ENCODE data around the gene TWNK. TPM values are rescaled to one million over a fixed set of nuclear protein-coding genes. Genes with fewer than 3 reads are reported as not detected.

TWNK gene
- 5.1 and 5.8 TPM in 2 replicates for total RNA-seq
- polyA plus RNA-seq (2012) = 8.4 TPM

DNA sequence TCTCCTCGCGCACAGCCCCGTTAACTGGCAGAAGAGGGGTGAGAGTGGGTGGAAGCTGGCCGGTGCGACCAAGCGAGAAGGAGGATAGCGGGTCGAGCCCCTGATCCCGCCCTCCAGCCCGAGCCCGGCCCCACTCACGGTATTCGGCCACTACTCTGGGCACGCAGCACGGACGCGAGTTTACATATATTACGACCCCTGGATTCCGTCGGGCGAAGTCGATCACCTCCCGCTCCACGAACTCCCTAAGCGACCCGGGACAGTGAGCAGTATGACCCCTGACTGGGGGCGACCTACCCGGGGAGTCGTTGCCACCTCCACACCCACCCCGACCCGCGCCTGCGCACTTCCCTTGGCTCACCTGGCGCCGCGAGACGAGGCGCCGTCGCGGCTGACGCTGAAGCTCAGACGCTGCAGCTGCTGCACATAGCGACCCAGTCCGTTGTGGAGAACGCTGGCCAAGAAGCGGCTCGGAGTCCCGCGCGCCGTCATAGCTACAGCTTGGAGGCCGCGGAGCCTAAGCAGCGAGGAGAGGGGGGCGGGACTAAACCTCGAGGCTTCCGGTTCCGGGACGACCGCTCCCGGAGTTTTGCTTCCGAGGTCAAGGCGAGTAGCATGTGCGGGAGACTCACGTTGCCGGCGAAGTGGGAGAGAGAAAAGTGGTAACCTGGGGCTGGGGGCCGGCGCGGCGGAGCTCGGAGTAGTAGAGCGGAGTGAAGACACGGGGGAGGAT lies at the start of gene TWNK, which contains the start of gene MRPL43:
TWNK (plus strand) TSS at position 592 of the 733 bp plus-strand sequence. CDS start 668 bp downstream, outside the sequence.
MRPL43 (minus strand) TSS at position 546 of the 733 bp plus-strand sequence; CDS start at position 492, 54 bp downstream.
- DNase-seq (ENCODE audit: low read depth) = peak; percentile 85

GRCh38 chr10:100939763-100940344 lies 47.5 kb upstream of the TWNK start:
- no peak for DNase-seq (ENCODE audit: low read depth)

DNA sequence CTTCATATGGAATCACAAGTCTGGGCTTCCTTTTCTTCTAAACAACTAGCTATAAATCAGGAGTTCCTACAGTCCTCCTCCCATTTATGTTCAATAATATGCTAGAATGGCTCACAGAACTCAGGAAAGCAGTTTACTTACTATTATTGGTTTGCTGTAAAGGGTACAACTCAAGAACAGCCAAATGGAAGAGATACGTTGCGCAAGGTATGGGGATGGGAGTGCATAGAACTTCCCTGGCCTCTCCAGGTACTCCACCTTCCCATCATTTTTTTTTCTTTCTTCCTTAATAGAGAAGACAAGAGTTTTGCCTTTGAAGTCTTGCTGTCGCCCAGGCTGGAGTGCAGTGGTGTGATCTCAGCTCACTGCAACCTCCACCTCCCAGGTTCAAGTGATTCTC lies 45.1 kb upstream of the TWNK start:
- no peak for DNase-seq (ENCODE audit: low read depth)

DNA sequence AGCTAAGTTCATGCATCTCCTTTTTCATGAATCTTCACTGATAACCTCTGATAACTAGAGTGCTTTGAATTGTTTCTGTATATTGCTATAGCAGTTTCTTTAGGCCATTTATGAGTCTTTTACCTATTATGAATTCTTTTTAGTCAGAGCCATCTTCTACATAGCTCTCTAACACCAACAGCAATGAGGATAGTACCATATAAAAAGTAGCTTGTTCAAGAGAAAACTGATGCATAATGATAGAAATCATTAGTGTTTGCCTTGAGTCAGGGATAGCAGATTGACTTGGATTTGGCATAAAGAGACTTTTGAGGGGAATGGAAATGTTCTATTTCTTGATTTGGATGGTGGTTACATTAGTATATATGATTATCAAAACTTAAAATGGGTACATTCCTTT lies 43.8 kb upstream of the TWNK start:
- DNase-seq (ENCODE audit: low read depth) = no peak

- no peak for DNase-seq (ENCODE audit: low read depth)
These were observed 41.6 kb upstream of the TWNK start for GRCh38 chr10:100945754-100946153.

DNA sequence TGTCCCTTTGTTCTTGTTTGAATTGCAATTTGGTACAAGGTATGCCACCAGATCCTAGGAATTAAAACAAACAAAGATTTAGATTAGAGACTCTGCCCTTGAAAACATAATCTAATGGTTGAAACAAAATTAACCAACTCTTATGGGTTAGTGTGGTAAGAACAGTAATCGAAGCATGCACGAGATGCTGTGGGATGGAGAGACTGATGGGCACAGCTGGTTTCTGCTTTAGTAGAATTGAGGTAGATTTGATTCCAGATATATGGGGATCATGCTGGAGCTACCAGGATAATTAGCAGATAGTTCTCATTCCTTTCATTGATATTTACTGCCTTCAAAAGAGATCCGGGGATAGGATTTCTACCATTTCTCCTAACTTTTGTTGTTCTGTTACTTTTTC lies 38.4 kb upstream of the TWNK start:
- peak; percentile 67 for DNase-seq (ENCODE audit: low read depth)

- no peak for DNase-seq (ENCODE audit: low read depth)
These were observed 27.1 kb upstream of the TWNK start for GRCh38 chr10:100960251-100960650.

DNA sequence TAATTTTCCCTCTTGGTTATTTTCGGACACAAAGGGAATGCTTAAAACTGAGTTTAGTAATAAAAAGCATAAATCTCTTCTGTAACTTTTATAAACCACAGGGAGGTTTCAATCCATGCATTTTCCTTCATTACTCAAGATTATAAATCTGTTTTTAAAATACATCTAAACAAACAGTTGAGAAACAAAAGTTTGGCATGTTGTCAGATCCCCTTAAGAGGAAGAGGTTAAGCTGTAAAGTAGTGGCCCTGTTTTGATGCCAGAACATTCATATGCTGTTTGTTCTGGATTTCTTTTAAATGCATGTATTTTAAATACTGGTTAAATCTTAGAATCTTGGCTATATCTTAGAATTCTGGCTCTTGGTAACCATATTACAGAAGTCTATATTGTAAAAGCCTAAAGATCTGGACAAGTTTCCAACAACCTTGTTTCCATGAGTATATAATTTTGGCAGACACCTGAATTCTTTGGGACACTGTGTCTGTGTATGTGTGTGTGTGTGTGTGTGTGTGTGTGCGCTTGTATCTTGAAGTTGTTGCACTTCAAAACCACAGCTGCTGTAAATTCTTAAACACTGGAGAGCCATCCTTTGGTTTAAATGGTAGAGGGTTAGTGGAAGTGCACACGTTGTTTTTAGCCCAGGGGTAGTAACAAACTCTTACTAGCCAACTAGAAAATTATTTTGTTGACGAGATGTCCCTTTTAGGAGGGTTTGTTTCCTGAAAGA lies 24.8 kb upstream of the TWNK start:
- no peak for DNase-seq (ENCODE audit: low read depth)

DNA sequence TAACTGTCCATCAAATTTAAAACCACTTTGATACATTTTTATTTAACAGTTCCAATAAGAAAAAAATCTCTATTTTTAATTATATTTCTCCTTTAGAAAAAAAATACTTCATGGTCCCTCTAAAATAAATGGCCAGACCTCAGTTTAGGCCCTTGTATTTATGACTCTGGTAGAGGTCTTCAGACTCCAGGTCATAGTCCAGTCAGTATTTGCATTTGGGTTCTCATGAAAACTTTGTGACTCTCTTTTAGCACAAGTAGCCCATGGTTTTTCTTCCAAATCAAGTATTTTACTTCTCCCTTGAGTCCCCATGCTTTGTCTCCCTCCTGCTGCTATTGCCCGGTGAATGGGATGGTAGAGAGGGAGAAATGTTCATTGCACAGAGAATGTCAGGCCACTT lies 23.5 kb upstream of the TWNK start:
- no peak for DNase-seq (ENCODE audit: low read depth)

- no peak for DNase-seq (ENCODE audit: low read depth)
These were observed 21.5 kb upstream of the TWNK start for GRCh38 chr10:100965820-100966219.

DNA sequence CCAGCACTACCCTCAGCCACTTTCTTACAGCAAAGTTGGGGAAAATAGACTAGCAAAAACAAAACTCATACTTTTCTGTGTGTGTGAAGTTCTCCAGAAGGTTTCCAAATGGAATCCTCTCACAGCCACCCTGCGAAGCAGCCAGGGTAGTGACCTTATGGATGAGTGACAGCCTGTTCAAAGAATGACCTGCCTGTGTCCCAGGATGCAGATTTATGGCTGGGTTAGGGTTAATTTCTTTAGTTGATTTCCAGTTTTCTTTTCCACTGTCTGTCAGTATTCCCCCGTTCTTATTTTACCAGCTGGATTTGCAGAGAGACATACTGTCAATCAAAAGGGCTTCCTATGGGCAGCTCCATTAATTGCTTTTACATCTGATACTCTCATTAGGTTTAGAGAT lies 20.5 kb upstream of the TWNK start:
- DNase-seq (ENCODE audit: low read depth) = no peak

DNA sequence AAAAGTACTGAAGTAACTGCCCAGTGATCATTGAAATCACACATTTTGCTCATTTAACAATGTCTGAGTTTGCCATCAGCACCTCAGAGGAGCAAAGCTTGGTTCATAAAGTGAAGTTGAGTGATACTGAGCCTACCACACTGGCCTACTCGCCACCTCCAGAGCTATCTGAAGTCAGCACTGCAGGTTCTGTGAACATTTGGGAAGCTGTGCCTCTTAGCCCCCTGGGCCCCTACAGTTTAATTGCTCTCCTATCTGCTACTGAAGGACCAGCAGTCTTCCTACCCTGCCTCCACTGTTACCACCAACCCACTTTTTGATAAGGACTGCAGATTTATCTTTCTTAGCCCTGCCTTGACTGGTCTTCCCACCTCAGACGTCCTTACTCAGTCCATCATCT lies 20.0 kb upstream of the TWNK start:
- DNase-seq (ENCODE audit: low read depth) = no peak

DNA sequence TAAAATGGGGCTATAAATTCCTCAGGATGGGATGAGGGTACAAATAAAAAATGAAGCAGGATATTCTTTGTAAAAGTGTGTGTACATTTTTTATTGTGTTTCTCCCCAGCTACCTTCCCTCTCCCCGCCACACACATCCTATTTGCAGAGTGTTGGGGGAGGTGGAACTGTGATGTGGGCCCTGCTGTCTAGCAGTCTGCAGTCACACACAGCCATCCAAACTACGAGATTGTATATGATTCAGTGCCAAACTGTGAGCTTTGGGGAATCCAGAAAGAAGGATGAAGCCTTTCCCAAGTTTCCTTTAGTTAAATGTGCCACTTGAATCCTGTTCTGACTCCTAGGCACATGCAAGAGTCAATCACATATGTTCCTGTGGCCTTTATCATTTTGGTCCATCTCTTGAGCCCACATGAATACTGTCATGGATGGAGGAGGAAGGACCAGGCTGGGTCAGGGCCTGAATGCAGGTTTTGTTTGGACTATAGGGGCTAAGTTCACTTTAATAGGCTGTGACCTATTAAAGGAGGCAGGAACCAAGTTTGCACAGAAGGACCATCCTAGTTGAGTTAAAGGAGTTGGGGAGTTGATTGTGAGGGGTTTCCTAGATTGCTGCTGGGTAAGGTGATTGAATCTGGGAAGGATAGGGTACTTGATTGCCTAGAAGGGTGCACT lies 19.1 kb upstream of the TWNK start:
- DNase-seq (ENCODE audit: low read depth) = no peak

DNA sequence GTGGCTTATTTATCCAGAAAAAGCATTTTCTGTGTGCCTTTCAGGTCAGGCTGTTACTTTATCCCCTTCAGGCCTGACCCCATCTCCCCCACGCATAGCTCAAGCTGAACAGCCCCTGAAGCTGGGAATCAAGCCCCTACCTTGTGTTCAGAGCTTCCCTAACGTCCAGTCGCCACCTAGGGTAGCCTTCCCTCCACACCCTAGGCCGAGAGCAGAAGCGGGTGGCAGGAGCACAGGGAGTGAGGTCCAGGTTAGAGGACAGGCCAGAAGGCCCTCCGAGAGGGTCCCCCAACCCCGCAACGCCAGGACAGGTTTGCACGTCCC lies 18.5 kb upstream of the TWNK start:
- DNase-seq (ENCODE audit: low read depth) = no peak

- DNase-seq (ENCODE audit: low read depth) = peak; percentile 38
These were observed 17.9 kb upstream of the TWNK start, which contains the start of gene SEMA4G for GRCh38 chr10:100969187-100970075. TSS of gene SEMA4G (plus strand) at chr10:100969504. CDS start at chr10:100972913, 3,409 bp downstream.

DNA sequence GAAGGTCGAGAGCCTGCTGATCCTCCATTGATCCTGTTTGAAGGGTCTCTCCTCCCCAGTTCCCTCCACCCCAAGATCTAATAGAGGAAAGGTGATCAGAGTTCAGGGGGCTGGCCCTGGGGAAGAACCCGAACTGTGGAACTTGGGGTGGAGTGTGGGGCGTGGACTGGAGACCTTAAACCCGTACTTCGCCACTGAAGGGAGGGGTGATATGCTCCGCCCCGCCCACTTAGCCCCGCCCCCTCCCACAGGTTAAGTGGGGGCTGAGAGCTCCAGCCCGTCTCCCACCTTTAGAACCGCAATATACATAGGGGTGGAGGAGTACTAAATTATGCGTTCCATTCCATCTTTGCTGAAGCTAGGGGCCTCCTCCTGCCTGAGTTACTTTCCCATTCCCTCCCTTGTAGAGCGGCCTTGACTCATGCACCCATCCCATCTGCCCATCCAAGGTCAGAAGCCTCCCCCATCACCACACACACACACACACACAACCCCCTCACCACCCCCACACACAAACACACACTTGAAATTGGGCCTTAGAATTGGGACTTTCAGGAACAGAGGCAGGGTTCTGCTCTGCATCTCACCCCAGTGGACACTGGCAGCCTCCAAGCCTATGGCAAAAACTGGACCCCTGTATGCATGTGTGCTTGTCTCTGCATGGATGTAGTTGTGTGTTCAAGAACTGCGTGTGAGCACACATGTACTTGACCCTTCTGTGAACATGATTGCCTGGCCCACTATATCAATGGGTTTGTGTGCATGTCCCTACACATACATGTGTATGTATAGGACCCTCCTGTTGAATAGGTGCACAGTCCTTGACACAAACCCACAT lies 17.0 kb upstream of the TWNK start:
- no peak for DNase-seq (ENCODE audit: low read depth)

DNA sequence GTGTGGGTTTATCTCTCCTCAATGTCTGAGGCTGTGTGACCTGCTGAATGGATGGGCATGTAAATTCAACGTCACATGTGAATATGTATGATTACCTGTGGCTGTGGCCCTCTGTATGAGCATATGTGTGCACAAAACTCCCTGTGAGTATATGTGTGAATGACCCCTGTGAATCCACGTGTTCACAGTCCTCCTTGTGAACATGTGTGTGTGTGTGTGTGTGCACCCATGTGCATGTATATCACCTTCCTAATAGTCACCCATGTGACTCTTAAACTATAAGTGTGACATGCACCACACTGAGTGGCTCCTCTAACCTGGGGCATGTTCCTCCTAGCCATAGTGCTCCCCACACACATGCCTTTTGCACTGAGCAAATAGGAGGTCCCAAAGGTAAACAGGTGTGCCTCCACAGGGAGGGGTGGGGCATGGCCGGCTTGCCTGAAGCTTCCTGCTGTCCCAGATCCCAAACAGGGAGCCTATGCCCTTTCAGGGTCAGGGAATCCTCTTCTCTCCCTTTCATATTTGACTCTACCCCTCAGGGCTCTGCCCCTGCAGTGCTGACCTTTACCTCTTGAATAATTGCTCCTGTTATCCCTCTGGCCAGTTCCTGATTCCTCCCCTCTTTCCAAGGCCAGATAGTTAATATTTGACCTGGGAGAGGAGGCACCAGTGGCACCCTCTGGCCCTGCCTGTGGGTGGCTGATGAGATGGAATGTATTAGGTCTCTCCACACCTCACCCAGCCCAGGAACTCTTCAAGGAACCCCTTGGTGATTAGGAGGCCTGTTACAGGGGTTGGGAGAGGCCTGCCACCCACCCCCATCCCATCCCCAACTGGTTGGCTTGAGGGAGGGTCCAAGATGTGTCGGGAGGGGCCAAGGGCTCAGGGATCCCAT lies 16.2 kb upstream of the TWNK start:
- no peak for DNase-seq (ENCODE audit: low read depth)

GRCh38 chr10:100972115-100972903 lies 15.0 kb upstream of the TWNK start:
- no peak for DNase-seq (ENCODE audit: low read depth)
